Fibroblast of pulmonary artery (primary cell): ENCODE results near the gene UBAP2.

Experiments
- DNase-seq: peaks from one replicate; pipeline ENCODE4 v3.0.0-alpha.2; 2010; ENCODE audit warnings: low read depth
- H3K4me3 ChIP-seq: replicated peaks from 2 replicates; pipeline ENCODE4 v1.5.1; 2011; ENCODE audit warnings: low read depth, mild to moderate bottlenecking, control low read depth, low read length, moderate library complexity
- TF ChIP-seq, protein P1 (sequence below): IDR thresholded peaks from 2 replicates; pipeline ENCODE4 v1.5.1; 2011; ENCODE audit warnings: mild to moderate bottlenecking, control low read depth, low read length, inconsistent platforms; ENCODE audit errors: missing control alignments

UBAP2 gene

DNA sequence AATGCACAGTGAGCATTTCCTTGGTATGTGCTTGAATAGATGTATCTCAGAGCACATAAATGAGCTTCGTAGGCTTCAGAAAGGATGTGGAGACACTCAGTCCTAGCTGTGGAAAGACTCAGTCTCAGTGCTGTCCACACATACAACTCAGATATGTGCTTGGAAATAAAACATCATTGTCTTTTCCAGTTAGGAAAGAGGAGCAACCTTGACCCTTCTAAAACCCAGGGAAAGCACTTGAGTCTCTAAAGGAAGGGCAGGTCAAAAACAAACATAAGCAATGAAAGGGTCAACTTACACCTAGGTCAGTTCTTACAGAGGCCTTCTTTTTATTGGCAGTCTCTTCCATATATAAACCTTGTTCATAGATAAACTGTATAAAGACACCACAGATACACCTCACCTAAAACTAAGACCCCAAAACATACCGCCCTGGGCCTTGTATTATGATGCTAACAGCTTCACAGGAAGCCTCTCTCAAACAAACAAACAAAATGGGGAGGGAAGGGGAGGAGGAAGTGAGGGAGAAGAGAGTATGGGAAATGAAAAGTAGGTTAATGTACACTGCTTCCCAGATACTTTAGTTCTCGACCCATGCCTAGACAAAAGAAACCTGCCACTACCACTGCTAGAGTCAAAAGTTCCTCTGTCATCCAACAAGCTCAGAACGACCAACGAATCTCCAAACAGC, 114.4 kb downstream of the UBAP2 start:
- no peak for DNase-seq
- TF ChIP-seq, protein P1, sequence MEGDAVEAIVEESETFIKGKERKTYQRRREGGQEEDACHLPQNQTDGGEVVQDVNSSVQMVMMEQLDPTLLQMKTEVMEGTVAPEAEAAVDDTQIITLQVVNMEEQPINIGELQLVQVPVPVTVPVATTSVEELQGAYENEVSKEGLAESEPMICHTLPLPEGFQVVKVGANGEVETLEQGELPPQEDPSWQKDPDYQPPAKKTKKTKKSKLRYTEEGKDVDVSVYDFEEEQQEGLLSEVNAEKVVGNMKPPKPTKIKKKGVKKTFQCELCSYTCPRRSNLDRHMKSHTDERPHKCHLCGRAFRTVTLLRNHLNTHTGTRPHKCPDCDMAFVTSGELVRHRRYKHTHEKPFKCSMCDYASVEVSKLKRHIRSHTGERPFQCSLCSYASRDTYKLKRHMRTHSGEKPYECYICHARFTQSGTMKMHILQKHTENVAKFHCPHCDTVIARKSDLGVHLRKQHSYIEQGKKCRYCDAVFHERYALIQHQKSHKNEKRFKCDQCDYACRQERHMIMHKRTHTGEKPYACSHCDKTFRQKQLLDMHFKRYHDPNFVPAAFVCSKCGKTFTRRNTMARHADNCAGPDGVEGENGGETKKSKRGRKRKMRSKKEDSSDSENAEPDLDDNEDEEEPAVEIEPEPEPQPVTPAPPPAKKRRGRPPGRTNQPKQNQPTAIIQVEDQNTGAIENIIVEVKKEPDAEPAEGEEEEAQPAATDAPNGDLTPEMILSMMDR, result no peak
- no peak overlapping the region for H3K4me3 ChIP-seq

DNA sequence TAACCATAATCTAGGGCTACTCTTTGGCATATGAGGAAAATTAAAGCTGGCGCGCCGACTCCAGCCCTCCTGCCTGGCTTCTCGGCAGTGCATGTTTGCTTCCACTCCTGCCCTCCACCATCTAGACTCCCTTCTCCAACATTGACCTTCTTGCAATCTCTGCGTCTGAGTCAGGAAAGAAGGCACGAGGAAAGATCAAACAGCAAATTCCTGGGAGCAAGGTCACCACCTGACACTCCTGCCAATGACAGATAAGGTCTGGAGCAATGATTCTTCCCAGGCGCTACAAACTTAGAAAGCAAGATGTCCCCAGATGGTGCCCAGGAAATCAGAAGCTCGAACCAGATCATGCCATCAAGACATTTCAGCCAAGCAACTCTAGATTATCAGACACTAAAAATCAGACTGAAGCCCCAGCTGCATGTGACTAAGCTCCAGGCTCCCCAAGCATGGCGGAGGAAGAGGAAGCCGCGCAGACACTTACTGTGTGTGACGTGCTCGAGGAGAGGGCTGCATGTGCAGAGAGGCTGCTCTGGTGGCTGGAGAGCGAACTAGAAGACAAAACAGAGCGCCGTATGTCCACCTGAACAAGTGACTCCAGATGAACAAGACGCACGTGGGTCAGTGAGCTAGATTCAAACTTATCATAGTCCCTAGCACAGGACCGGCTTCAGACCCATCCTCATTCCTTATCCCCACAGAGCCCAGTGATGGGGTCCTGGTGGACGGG, 116.4 kb downstream of the UBAP2 start:
- H3K4me3 ChIP-seq, result no peak overlapping the region
- TF ChIP-seq, protein P1, result no peak
- DNase-seq, result no peak

DNA sequence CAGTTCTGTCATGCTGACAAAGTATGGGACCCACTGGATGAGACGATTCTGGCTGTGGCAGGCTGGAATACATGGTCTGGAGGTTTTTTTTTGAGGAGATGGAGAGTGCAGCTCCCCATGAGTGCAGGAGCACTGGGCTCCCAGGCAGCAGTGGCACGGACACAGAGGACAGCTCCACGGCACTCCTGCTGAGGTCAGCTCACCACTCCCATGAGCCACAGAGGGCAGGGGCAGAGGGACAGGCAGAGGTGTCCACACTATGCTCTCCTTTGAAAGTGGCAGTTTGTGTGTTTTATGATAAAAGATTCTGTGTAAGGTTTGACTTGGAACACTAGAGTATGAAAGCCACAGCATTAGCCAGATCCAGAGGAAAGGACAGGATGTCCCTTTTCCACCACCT, 117.4 kb downstream of the UBAP2 start:
- DNase-seq, result no peak
- TF ChIP-seq, protein P1, result no peak
- no peak overlapping the region for H3K4me3 ChIP-seq

DNA sequence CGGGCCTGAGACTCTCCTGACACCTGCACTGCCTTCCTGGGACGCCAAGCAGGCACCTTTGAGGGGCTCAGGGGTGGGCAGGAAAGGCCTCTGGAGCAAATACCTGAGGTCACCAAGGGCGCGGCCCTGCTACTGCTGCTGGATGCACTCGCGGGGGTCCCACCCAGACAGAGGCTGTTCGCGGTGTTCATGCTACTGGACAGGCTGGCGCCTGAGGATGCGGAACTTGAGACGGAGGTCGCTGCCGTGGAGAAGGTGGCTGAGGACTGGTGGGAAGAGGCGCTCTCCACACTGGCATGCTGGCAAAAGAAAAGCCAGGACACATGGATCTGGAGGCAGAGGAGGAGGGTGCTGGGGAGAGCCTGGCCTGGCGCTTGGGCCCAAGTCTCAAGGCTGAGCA, 121.0 kb downstream of the UBAP2 start:
- TF ChIP-seq, protein P1, result no peak
- no peak for DNase-seq

DNA sequence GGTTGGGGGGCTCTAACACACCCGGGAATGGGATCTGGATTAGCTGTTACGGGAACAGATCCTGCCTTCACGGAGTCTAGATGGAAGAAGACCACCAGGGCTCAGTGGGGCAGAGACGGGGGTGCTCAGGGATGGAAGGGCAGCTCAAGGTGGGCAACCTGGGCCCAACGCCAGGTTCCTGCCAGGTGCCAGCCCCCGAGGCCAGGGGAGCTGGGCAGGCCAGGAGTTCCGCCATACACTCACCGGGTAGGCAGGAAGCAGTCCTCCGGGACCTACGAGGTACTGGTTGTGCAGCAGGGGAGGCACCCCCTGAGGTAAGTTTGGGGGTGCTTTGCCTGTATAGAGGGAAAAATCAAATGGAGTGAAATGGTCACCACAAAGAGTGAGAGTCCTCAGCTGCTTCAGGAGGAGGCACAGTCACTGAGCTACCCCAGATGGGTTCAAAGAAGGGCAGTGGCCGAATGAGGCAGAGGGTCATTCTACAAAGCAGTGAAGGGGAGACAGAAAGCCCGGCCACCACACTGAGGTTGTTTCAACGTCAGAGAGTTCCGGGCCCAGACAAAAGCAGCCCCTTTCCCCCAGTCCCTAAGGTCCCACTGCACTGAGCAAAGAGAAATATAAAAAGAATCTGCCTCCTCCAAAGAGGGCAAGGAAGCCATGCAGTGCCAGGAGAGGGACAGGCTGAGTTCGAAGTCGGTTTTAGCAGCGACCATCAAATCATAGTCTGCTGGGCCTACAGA, 121.8 kb downstream of the UBAP2 start:
- TF ChIP-seq, protein P1, result no peak
- H3K4me3 ChIP-seq, result no peak overlapping the region
- DNase-seq, result no peak

More for the DNA sequence above, 121.0 kb downstream of the UBAP2 start:
- no peak overlapping the region for H3K4me3 ChIP-seq

DNA sequence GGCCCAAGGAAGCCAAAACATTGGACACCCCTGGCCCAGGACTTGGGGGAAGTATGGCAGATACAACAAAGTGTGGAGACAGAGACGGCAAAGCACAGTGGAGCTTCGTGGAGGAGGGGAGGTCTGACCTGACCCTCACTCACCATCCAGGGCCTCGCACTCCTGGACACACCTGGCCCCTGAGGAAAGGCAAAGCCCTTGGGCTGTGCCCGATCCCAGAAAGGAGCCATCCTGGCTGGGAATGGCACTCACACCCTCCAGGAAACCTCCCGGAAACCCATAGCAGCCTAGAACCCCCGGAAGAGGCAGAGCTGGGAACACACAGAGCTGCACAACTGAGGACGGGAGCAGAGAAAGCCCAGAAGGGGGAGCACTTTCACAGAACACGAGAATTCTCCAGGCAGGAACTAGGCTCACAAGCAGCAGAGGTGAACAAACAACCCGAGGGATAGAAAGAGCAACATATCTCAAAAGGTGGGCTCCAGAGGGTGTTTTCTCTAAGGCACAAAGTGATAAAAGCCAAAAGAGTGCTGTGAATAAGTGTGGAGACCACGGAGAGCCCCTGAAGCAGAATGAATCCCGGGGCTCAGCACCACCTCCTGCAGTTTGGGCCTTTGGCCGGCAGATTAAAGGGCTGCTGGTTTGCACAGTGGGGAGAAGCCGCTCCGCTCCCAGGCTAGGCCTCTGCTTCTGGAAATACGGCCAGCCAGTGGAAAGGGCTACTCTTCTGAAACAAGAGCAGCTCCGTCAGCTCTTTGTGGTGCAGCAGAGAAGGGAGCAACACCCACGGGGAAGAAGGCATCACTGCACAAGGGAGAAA, 123.5 kb downstream of the UBAP2 start:
- H3K4me3 ChIP-seq, result no peak overlapping the region
- DNase-seq, result peak; percentile 67
- TF ChIP-seq, protein P1, result peak; percentile 77
